Skin epidermis (tissue), 12 donors: Measurements from ENCODE around the gene SMARCA2.

Source experiments
- H3K27ac ChIP-seq, 21 experiments: fragments of 200-600 bp; sonication (generic) in 11 of 21; one replicate each; pipeline ENCODE4 v1.5.0; 2020; ENCODE audit warnings: mild to moderate bottlenecking in 3 of 21, inconsistent platforms in 2 of 21, moderate library complexity in 2 of 21
- H3K4me3 ChIP-seq, 7 experiments: fragments of 200-600 bp; sonication (generic) in 2 of 7; one replicate each; pipeline ENCODE4 v1.5.0; 2020; ENCODE audit warnings: inconsistent platforms in 2 of 7, mild to moderate bottlenecking in 2 of 7, moderate library complexity in 1 of 7

Gene SMARCA2

GRCh38 chr9:2014696-2015580 lies at the start of gene SMARCA2:
SMARCA2 (plus strand) TSS chr9:2015347; CDS start chr9:2029023, 13,676 bp downstream.
- Histone ChIP-seq H3K4me3 (peak within 1 kb of the TSS; percentile 60 to 91 (median 83)), H3K27ac (peak within 1 kb of the TSS; percentile 87 to 99 (median 97))

GRCh38 chr9:1966725-1967366 lies 48.3 kb upstream of the SMARCA2 start:
- Histone ChIP-seq H3K27ac (no peak overlapping the region), H3K4me3 (no peak overlapping the region)

GRCh38 chr9:1969160-1969559 lies 46.0 kb upstream of the SMARCA2 start:
- Histone ChIP-seq H3K27ac (no peak overlapping the region), H3K4me3 (no peak overlapping the region)

GRCh38 chr9:1969898-1970297 lies 45.2 kb upstream of the SMARCA2 start:
- no peak overlapping the region for H3K4me3 ChIP-seq
- no peak overlapping the region for H3K27ac ChIP-seq

- Histone ChIP-seq H3K27ac (no peak overlapping the region), H3K4me3 (no peak overlapping the region)
These were observed 42.5 kb upstream of the SMARCA2 start for GRCh38 chr9:1972672-1973071.

GRCh38 chr9:1977026-1977425 lies 38.1 kb upstream of the SMARCA2 start:
- Histone ChIP-seq H3K4me3 (no peak overlapping the region), H3K27ac (peak overlapping the region in 2 of 21 experiments; percentile 13 to 20)

- no peak overlapping the region for H3K4me3 ChIP-seq
- H3K27ac ChIP-seq = peak overlapping the region in 6 of 21 experiments; percentile 10 to 74 (median 34)
These were observed 36.2 kb upstream of the SMARCA2 start for GRCh38 chr9:1978941-1979340.

- H3K27ac ChIP-seq = peak overlapping the region in 7 of 21 experiments; percentile 10 to 74 (median 39)
- H3K4me3 ChIP-seq = no peak overlapping the region
These were observed 35.3 kb upstream of the SMARCA2 start for GRCh38 chr9:1979741-1980367.

- H3K27ac ChIP-seq = peak overlapping the region in 3 of 21 experiments; percentile 10 to 24 (median 16)
- H3K4me3 ChIP-seq = no peak overlapping the region
These were observed 34.8 kb upstream of the SMARCA2 start for GRCh38 chr9:1980387-1980786.

- Histone ChIP-seq H3K27ac (no peak overlapping the region), H3K4me3 (no peak overlapping the region)
These were observed 33.1 kb upstream of the SMARCA2 start for GRCh38 chr9:1982074-1982473.

GRCh38 chr9:1986341-1986740 lies 28.8 kb upstream of the SMARCA2 start:
- no peak overlapping the region for H3K27ac ChIP-seq
- H3K4me3 ChIP-seq = no peak overlapping the region

- Histone ChIP-seq H3K4me3 (no peak overlapping the region), H3K27ac (peak overlapping the region in 1 of 21 experiments; percentile 48)
These were observed 25.6 kb upstream of the SMARCA2 start for GRCh38 chr9:1989500-1989899.

GRCh38 chr9:1994180-1994579 lies 21.0 kb upstream of the SMARCA2 start:
- Histone ChIP-seq H3K27ac (no peak overlapping the region), H3K4me3 (no peak overlapping the region)

- no peak overlapping the region for H3K4me3 ChIP-seq
- no peak overlapping the region for H3K27ac ChIP-seq
These were observed 20.1 kb upstream of the SMARCA2 start for GRCh38 chr9:1995084-1995483.

GRCh38 chr9:1996156-1996555 lies 19.0 kb upstream of the SMARCA2 start:
- H3K4me3 ChIP-seq = no peak overlapping the region
- no peak overlapping the region for H3K27ac ChIP-seq

- Histone ChIP-seq H3K27ac (no peak overlapping the region), H3K4me3 (no peak overlapping the region)
These were observed 17.5 kb upstream of the SMARCA2 start for GRCh38 chr9:1997646-1998045.

- no peak overlapping the region for H3K4me3 ChIP-seq
- no peak overlapping the region for H3K27ac ChIP-seq
These were observed 17.0 kb upstream of the SMARCA2 start for GRCh38 chr9:1998111-1998510.

GRCh38 chr9:2000314-2000713 lies 14.8 kb upstream of the SMARCA2 start:
- Histone ChIP-seq H3K27ac (no peak overlapping the region), H3K4me3 (no peak overlapping the region)

GRCh38 chr9:2008372-2008771 lies 6.8 kb upstream of the SMARCA2 start:
- H3K4me3 ChIP-seq = no peak overlapping the region
- no peak overlapping the region for H3K27ac ChIP-seq

GRCh38 chr9:2012347-2012746 lies 2.8 kb upstream of the SMARCA2 start:
- Histone ChIP-seq H3K4me3 (no peak overlapping the region), H3K27ac (no peak overlapping the region)
